Left lung (tissue), 10 donors: ENCODE results near the gene E4F1. TPM values are rescaled to one million over a fixed set of nuclear protein-coding genes. Genes with fewer than 3 reads are reported as not detected.

Source experiments
- ATAC-seq: fragments of 200-7000 bp; cut with Tn5 transposase; one replicate; pipeline ENCODE4 v1.9.1; 2020; ENCODE audit warnings: moderate library complexity
- DNase-seq, 4 donors: peaks; one replicate each; pipeline ENCODE4 v3.0.0-alpha.2; 2013 to 2020
- H3K27ac ChIP-seq, 2 donors: fragments of 200-600 bp; sonication (generic) in 1 of 2; one replicate each; pipeline versions ENCODE4 v1.5.0 to v1.8.0; 2020 to 2021
- H3K27me3 ChIP-seq, 2 donors: fragments of 200-600 bp; sonication (generic) in 1 of 2; one replicate each; pipeline versions ENCODE4 v1.5.0 to v1.8.0; 2020 to 2021
- H3K36me3 ChIP-seq, 2 donors: fragments of 200-600 bp; sonication (generic) in 1 of 2; one replicate each; pipeline versions ENCODE4 v1.5.0 to v1.8.0; 2020 to 2021
- H3K4me1 ChIP-seq, 2 donors: fragments of 200-600 bp; one replicate each; pipeline ENCODE4 v1.8.0; 2021
- H3K4me3 ChIP-seq, 2 donors: fragments of 200-600 bp; sonication (generic) in 1 of 2; one replicate each; pipeline versions ENCODE4 v1.5.0 to v1.8.0; 2020 to 2021; ENCODE audit warnings: mild to moderate bottlenecking in 1 of 2
- H3K9me3 ChIP-seq, 2 donors: fragments of 200-600 bp; sonication (generic) in 1 of 2; one replicate each; pipeline versions ENCODE4 v1.5.0 to v1.8.0; 2020 to 2021
- CTCF ChIP-seq, 2 donors: fragments of 200-600 bp; sonication (generic) in 1 of 2; IDR thresholded peaks; one replicate each; pipeline versions ENCODE4 v1.5.0 to v1.8.0; 2021; ENCODE audit warnings: antibody characterized with exemption in 2 of 2
- intact Hi-C, 2 donors: fragments of 100-400 bp; cut with DNase I; formaldehyde crosslinking; loops; one replicate each; pipeline versions ENCODE4 v1.11.2 to v1.14.2; 2022
- polyA plus RNA-seq, 6 donors: library from polyadenylated mRNA; unstranded; fragments of 120-200 nt; gene quantifications; one replicate each; pipeline ENCODE4 v1.2.1, GENCODE V29; 2013; ENCODE audit not compliant: insufficient read length in 6 of 6
- total RNA-seq, 2 donors: library from RNA; stranded (reverse); fragmentation: NEBNext Ultra II Directional; extraction: Animal tissue kit (Norgen Biotek cat#: 25700); gene quantifications; one replicate each; pipeline ENCODE4 v1.2.1, GENCODE V29; 2021
- donor health status: DM: no; HTN: yes; CAD: no.
- donor health status: DM: no; HTN: no; CAD: no.

E4F1 gene
- total and polyA plus RNA-seq, 8 donors: 12.7 to 22.6 (median 17.0) TPM

GRCh38 chr16:2205967-2206313 lies 17.5 kb upstream of the E4F1 start:
- Histone ChIP-seq H3K27ac (peak overlapping the region; percentile 95 to 96), H3K4me3 (peak overlapping the region; percentile 62 to 74), H3K9me3 (no peaks in the 10 kb centered on the region), H3K4me1 (peaks cover 13 to 31% of the 10 kb centered on the region in 2 donors), H3K27me3 (no peaks in the 10 kb centered on the region), H3K36me3 (peaks cover 0 to 42% of the 10 kb centered on the region in 2 donors)
- DNase-seq (peak in 2 of 4 donors; percentile 57 to 84), ATAC-seq (peak; percentile 12)
- intact Hi-C loops: no loop called here
- no peak for TF ChIP-seq CTCF (IDR thresholded peaks at IDR 0.05)

- peak overlapping the region; percentile 62 to 74 for H3K4me3 ChIP-seq
Measured at GRCh38 chr16:2206420-2206779, 17.0 kb upstream of the E4F1 start.

GRCh38 chr16:2206780-2207433 lies 16.5 kb upstream of the E4F1 start:
- ATAC-seq: no peak
- Histone ChIP-seq H3K27me3 (no peaks in the 10 kb centered on the region), H3K4me1 (peaks cover 13 to 37% of the 10 kb centered on the region in 2 donors), H3K27ac (peak overlapping the region in 1 of 2 donors; percentile 95), H3K36me3 (peaks cover 0 to 50% of the 10 kb centered on the region in 2 donors), H3K4me3 (peak overlapping the region in 1 of 2 donors; percentile 74), H3K9me3 (no peaks in the 10 kb centered on the region)
- no peak for TF ChIP-seq CTCF (IDR thresholded peaks at IDR 0.05)
- intact Hi-C loops: no loop called here
- no peak for DNase-seq

More at GRCh38 chr16:2206420-2206779, 17.0 kb upstream of the E4F1 start:
- Histone ChIP-seq H3K27me3 (no peaks in the 10 kb centered on the region), H3K9me3 (no peaks in the 10 kb centered on the region), H3K27ac (peak overlapping the region in 1 of 2 donors; percentile 95), H3K4me1 (peaks cover 13 to 32% of the 10 kb centered on the region in 2 donors), H3K36me3 (peaks cover 0 to 46% of the 10 kb centered on the region in 2 donors)
- DNase-seq (no peak), ATAC-seq (no peak)
- no peak for TF ChIP-seq CTCF (IDR thresholded peaks at IDR 0.05)
- intact Hi-C loops: no loop called here

GRCh38 chr16:2207872-2208271 lies 15.5 kb upstream of the E4F1 start:
- Histone ChIP-seq H3K36me3 (peaks cover 0 to 58% of the 10 kb centered on the region in 2 donors), H3K9me3 (no peaks in the 10 kb centered on the region), H3K4me3 (no peak overlapping the region), H3K27me3 (no peaks in the 10 kb centered on the region), H3K4me1 (peaks cover 22 to 47% of the 10 kb centered on the region in 2 donors), H3K27ac (no peak overlapping the region)
- ATAC-seq (no peak), DNase-seq (no peak)
- intact Hi-C loops: no loop called here
- no peak for TF ChIP-seq CTCF (IDR thresholded peaks at IDR 0.05)

GRCh38 chr16:2208308-2208707 lies 15.1 kb upstream of the E4F1 start:
- intact Hi-C loops: no loop called here
- ATAC-seq: no peak
- Histone ChIP-seq H3K27ac (no peak overlapping the region), H3K9me3 (no peaks in the 10 kb centered on the region), H3K27me3 (no peaks in the 10 kb centered on the region), H3K4me3 (no peak overlapping the region), H3K36me3 (peaks cover 0 to 58% of the 10 kb centered on the region in 2 donors), H3K4me1 (peaks cover 26 to 51% of the 10 kb centered on the region in 2 donors)
- no peak for DNase-seq
- no peak for TF ChIP-seq CTCF (IDR thresholded peaks at IDR 0.05)
